ENCODE data around the gene PCDHGA1. TPM values are rescaled to one million over a fixed set of nuclear protein-coding genes. Genes with fewer than 3 reads are reported as not detected.

Gene PCDHGA1
- total and polyA plus RNA-seq, 9 of the 15 experiments (the other 6 are each of a cell fraction or from before 2014, with no cell fraction given), result 0.05 to 0.26 (median 0.18) TPM; not detected in 2

GRCh38 chr5:141420855-141421488 lies 90.7 kb downstream of the PCDHGA1 start, which contains the start of gene PCDHGA11 (continued):
- TF ChIP-seq NR4A1 (CRISPR knock-in tag; IDR thresholded peaks at IDR 0.05) (no peak), NR4A1 (tag; IDR thresholded peaks at IDR 0.05) (no peak), ZNF24 (IDR thresholded peaks at IDR 0.05) (no peak), SETDB1 (IDR thresholded peaks at IDR 0.05; ENCODE audit: low read length) (no peak), THAP12 (CRISPR knock-in tag; IDR thresholded peaks at IDR 0.05) (no peak), TFAP4 (CRISPR knock-in tag; IDR thresholded peaks at IDR 0.05; ENCODE audit: borderline replicate concordance) (no peak), ZBTB1 (CRISPR knock-in tag; IDR thresholded peaks at IDR 0.05; ENCODE audit: borderline replicate concordance, low read depth) (no peak), VEZF1 (CRISPR knock-in tag; IDR thresholded peaks at IDR 0.05) (peak; percentile 11; the same call in 1 of the 2 replicates), YY1 (IDR thresholded peaks at IDR 0.05; ENCODE audit: borderline replicate concordance in 1 of 3, control insufficient read depth in 1 of 3, extremely low read depth in 1 of 3, insufficient read depth in 3 of 3, insufficient read length in 1 of 3, insufficient replicate concordance in 2 of 3, low read depth in 1 of 3, low read length in 2 of 3) (peak in 1 of 3 experiments; percentile 47), EGR1 (conservative IDR thresholded peaks at IDR 0.05) (0 out of 2 replicates have a peak, but pooled peaks have one; percentile 10), KLF16 (IDR thresholded peaks at IDR 0.05) (0 out of 2 replicates have a peak, but pooled peaks have one; percentile 34), MED1 (CRISPR knock-in tag; IDR thresholded peaks at IDR 0.05; ENCODE audit: borderline replicate concordance) (no peak), MAZ (CRISPR knock-in tag; conservative IDR thresholded peaks at IDR 0.05 in 1 of 2, IDR thresholded peaks at IDR 0.05 in 1 of 2) (peak in 1 of 2 experiments; percentile 33; a peak in 1 of 4 replicates), POLR2AphosphoS2 (IDR thresholded peaks at IDR 0.05; ENCODE audit: low read length) (no peak), KHSRP (IDR thresholded peaks at IDR 0.05) (no peak), POLR2G (IDR thresholded peaks at IDR 0.05; ENCODE audit: low read depth, low read length) (no peak), ZZZ3 (IDR thresholded peaks at IDR 0.05) (no peak), MECOM (CRISPR knock-in tag; IDR thresholded peaks at IDR 0.05) (no peak), ARID3B (CRISPR knock-in tag; IDR thresholded peaks at IDR 0.05; ENCODE audit: borderline replicate concordance) (no peak), RBM34 (IDR thresholded peaks at IDR 0.05; ENCODE audit: borderline replicate concordance, insufficient read depth, low read length) (no peak), RBBP5 (IDR thresholded peaks at IDR 0.05; ENCODE audit: borderline replicate concordance, insufficient read depth, low read length, poor library complexity, severe bottlenecking) (no peak), FIP1L1 (IDR thresholded peaks at IDR 0.05; ENCODE audit: low read depth, low read length, poor library complexity, severe bottlenecking) (no peak)

Measured in K562 (cell line).